Ammon's horn (tissue), 1 donor: Measurements from ENCODE around the gene RIMBP2.
A peak's percentile ranks its signal among the peaks of the same experiment; 100 is the strongest.
"Not testable (repeated sequence)": the region's sequence is repeated elsewhere in the genome, so short reads cannot be mapped to it uniquely, and the experiment has no call there.

Source experiments
- DNase-seq: peaks from one replicate; pipeline ENCODE4 v3.0.0-alpha.2; 2016; ENCODE audit warnings: low spot score

RIMBP2 gene

GRCh38 chr12:130739571-130739970 lies 23.5 kb upstream of the RIMBP2 start:
- no peak for DNase-seq

GRCh38 chr12:130738403-130738802 lies 22.3 kb upstream of the RIMBP2 start:
- not testable (repeated sequence) for DNase-seq

GRCh38 chr12:130737731-130738130 lies 21.6 kb upstream of the RIMBP2 start:
- no peak for DNase-seq

- DNase-seq, result no peak
Observed at GRCh38 chr12:130729344-130729743, 13.2 kb upstream of the RIMBP2 start.

GRCh38 chr12:130728158-130729058 lies 12.3 kb upstream of the RIMBP2 start:
- DNase-seq, result no peak

- no peak for DNase-seq
Observed at GRCh38 chr12:130719263-130719859, 3.3 kb upstream of the RIMBP2 start.

- no peak for DNase-seq
Observed at GRCh38 chr12:130717752-130718151, 1.7 kb upstream of the RIMBP2 start.

GRCh38 chr12:130716969-130717366 lies 869 bp upstream of the RIMBP2 start:
- DNase-seq, result no peak

GRCh38 chr12:130715150-130715997 lies 725 bp downstream of the RIMBP2 start:
- no peak for DNase-seq

GRCh38 chr12:130714591-130715149 lies 1.4 kb downstream of the RIMBP2 start:
- DNase-seq, result no peak

- DNase-seq, result peak; percentile 65
Observed at GRCh38 chr12:130714091-130714590, 2.0 kb downstream of the RIMBP2 start.

GRCh38 chr12:130713581-130713991 lies 2.5 kb downstream of the RIMBP2 start:
- DNase-seq, result no peak

GRCh38 chr12:130712346-130713065 lies 3.6 kb downstream of the RIMBP2 start:
- no peak for DNase-seq

- DNase-seq, result no peak
Observed at GRCh38 chr12:130711756-130712155, 4.3 kb downstream of the RIMBP2 start.

GRCh38 chr12:130710733-130711080 lies 5.4 kb downstream of the RIMBP2 start:
- no peak for DNase-seq

GRCh38 chr12:130709971-130710732 lies 5.9 kb downstream of the RIMBP2 start:
- DNase-seq, result no peak

GRCh38 chr12:130709151-130709970 lies 6.7 kb downstream of the RIMBP2 start:
- DNase-seq, result no peak

- DNase-seq, result no peak
Observed at GRCh38 chr12:130708648-130709047, 7.5 kb downstream of the RIMBP2 start.

GRCh38 chr12:130707571-130707891 lies 8.6 kb downstream of the RIMBP2 start:
- no peak for DNase-seq
